Glomerular visceral epithelial cell (primary cell): Measurements from ENCODE around the gene TTYH3.
A peak's percentile ranks its signal among the peaks of the same experiment; 100 is the strongest.
"Not testable (repeated sequence)": the region's sequence is repeated elsewhere in the genome, so short reads cannot be mapped to it uniquely, and the experiment has no call there.

ENCODE experiments used
- DNase-seq: peaks from one replicate; pipeline ENCODE4 v3.0.0-alpha.2; 2016; ENCODE audit errors: extremely low spot score

The TTYH3 gene

DNA sequence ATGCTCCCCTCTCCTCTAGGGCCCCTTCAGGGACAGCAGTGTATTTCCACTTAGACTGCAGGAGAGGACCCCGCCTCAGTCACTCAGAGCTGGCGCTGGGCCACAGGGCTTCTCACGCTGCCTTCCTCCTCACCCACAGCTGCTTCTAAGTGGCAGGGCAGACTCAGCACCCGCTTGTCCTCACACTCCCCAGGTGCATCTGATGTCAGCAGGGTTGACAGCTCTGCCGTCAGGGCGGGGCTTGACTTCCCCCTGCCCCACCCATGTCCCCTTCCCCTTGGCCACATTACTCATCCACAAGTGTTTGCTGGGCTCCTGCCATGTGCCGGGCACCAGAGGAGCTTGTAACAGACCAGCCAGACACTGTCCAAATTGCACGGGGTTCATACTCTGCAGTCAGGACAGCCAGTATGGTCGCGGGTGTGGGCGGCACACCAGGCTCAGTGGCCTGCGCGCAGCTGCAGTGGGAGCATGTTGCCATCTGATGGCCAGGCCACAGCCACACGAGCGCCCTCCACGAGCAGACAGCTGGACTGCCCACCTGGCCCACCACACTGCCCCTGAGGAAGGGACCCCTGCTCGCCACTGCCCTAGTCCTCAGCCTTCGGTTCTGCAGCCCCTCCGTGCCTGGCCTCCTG is 29.3 kb upstream of the TTYH3 start:
- no peak for DNase-seq

GRCh38 chr7:2603044-2603965 is 28.5 kb upstream of the TTYH3 start:
- DNase-seq = no peak

DNA sequence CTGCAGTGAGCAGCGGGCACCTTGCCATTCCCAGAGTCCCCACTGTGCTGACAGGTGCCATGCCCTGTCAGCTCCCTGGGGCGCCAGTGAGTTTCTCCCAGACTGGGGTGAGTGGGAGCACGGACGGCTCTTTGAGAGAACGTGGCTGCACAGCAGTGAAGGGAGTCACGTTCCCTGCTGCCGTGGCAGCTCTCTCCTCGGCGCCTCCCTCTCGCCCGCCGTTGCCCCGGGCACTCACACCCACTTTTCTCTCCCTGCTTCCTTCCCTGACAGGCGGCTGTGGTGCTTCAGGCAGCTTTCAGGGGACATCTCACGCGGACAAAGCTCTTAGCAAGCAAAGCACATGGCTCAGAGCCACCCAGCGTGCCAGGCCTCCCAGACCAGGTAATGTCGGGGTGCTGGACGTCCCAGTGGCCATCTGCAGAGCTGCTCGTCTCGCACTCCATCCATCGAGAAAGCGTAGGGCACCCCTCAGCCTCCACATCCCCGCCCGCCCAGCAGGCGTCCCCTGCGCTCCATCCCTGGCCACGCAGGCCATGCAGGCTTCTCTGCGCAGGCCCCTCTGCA is 27.1 kb upstream of the TTYH3 start:
- DNase-seq = no peak

DNA sequence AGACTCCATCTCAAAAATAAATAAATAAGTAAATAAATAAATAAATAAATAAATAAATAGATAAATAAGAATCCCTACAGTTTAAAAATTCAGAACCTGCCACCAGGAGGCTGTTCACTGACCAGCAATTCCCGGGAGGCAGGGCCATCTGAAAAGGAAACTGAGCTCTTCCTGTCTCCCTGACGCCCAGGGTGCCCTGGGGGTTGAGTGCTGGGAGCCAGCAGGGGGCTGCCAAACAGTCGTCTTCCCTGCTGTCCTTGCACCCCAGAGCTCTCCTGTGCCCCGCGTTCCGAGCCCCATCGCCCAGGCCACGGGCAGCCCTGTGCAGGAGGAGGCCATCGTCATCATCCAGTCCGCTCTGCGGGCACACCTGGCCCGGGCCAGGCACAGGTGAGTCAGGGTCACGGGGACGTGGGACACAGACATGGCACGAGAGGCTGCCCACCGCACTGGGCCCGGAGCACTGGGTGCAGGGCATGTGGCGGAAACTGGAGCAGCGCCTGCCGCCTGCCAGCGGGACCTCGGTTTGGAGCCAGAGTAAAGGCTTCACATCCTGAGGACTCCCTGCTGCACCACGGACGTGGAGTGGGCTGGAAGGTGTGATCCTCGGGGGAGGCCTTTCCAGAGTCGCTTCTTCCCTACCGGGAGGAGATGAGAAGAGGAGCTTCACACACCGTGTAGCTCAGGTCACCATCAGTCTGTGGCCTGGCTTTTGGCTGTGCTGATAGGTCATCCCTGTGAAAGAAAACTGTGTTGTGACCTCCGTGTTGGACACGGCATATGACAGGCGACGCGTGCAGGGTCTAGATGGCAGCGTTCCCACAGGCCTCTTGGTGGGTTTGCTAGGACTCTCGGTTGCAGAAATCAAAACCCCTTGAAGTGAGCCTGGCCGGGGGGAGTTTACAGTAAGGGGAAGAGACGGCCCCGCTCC is 25.9 kb upstream of the TTYH3 start:
- DNase-seq = no peak

GRCh38 chr7:2606539-2606936 is 25.2 kb upstream of the TTYH3 start:
- DNase-seq = no peak

- no peak for DNase-seq
Measured at GRCh38 chr7:2607122-2607922, 24.5 kb upstream of the TTYH3 start.

DNA sequence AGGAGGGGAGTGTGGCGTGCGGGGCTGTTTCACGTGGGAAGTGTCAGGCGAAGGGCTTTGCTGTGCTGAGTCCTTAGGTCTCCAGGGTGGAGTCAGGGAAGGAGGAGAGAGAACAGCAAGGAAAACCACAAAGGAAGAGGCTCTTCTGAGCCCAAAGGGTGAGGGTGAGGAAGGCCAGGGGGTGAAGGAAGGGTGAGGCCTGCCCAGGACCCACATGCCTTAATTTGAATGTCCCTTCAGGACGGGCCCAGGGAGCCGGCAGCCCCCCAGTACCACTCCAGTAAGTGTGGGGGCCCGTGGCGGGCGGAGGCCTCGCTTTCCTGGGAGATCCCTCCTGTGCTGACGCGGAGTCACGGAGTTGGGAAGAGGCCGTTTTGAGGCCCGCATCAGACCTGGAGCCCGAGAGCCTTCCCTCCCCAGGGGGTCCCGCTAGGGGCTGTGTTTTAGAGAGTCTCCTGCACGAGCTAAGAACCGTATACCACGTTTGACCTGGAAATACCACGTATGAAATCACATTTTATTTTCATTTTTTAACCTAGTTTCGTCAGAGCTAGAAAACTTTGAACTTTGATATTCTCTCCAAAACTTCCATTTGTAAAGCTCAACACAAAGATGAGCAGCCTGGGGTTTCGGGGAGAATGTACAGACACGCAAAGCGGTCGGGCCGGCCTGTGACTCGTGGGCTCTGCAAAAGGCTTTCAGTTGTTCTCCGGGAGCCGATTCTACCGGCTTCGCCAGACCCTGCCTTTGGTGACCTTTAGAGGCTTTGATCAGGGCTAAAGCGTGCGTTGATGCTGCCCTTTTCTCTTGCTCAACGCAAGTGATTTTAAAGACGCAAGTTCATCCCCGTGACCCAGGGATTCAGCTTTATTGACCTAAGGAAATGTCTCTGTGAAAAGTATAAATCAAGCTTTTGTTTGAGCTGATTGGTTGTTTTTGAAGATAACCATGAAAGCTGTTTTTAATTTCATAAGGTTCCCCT is 23.6 kb upstream of the TTYH3 start:
- no peak for DNase-seq

- no peak for DNase-seq
Measured at GRCh38 chr7:2608921-2609411, 22.8 kb upstream of the TTYH3 start.

- not testable (repeated sequence) for DNase-seq
Measured at GRCh38 chr7:2609646-2610045, 22.1 kb upstream of the TTYH3 start.

- DNase-seq = no peak
Measured at GRCh38 chr7:2610466-2610865, 21.3 kb upstream of the TTYH3 start.

GRCh38 chr7:2610898-2611297 is 20.9 kb upstream of the TTYH3 start:
- DNase-seq = no peak

- DNase-seq = no peak
Measured at GRCh38 chr7:2611401-2611800, 20.4 kb upstream of the TTYH3 start.

GRCh38 chr7:2611922-2612321 is 19.9 kb upstream of the TTYH3 start:
- DNase-seq = no peak

GRCh38 chr7:2612445-2613097 is 19.2 kb upstream of the TTYH3 start:
- DNase-seq = no peak

DNA sequence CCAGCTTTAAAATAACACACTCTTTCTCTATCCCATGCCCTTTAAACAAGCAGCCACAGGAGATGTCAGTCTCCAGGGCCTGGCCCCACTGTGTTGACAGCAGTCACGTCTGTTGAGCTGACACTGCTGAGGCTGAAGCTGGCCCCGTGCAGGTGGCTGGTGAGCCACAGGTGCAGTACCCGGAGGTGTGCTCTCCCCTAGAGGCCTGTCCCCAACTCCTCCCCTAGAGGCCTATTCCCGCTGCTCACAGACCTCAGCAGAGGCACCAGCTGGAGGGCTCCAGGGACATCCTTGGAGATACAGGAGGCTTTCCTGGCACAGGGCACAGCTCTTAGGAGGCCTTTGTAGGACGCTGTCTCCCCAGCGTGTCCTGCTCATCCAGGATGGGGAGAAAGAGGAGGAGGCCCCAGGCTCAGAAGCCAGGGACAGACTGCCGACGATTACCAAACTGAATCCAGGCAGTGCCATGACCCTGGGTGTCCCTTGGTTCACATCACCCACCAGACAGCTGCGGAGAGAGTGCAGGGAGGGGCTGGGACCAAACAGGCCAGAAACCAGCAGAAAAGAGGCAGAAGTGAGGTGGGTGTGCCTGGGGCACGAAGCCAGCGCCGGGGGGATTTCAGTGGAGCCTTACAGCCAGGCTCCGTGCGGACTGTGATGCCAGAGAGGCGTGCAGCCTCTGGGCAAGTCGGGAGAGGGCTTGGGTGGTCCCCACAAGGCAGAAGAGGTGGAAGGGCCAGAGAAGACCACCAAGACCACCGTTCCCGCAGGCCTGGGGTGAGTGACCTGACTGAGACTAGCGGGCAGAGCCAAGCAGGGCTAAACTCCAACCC is 18.5 kb upstream of the TTYH3 start:
- no peak for DNase-seq

GRCh38 chr7:2613931-2614600 is 17.7 kb upstream of the TTYH3 start:
- DNase-seq = peak; percentile 25

DNA sequence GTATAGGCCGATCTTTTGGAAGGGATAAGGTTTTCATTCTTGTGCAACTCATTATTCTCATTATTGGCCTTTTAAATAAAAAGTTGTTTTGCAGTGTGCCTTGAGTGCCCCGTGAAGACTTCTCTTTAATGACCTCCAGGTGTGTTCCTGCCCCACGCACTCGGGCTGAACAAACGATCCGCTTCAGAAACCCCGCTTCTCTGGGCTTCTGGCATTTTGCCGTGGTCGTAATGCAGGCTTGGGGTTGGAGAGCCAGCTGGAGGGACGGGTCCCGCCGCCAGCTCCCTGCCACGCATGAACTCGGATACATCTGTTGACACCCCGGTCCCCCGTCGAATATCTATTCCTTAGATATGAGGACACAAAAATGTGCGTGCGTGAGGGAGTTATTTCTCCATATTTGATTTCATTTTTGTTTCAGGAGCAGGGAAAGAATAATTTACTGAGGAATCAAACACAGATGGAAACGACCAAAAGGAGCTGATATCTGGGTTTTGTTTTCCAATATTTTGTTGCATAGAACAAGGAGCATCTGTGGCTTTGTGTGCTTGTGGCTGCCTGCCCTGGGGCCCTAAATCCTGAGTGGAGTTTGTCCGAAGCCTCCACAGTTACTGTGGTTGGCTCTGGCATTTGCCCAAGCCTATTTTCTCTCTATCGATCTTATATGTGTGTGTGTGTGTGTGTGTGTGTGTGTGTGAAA is 17.0 kb upstream of the TTYH3 start:
- no peak for DNase-seq
